GM12864 (cell line): ENCODE results near the gene JUN.
A peak's percentile ranks its signal among the peaks of the same experiment; 100 is the strongest.

Experiments
- DNase-seq: peaks from one replicate; pipeline ENCODE4 v3.0.0-alpha.2; 2011; ENCODE audit warnings: low read depth
- H3K4me3 ChIP-seq: 2 replicates; pipeline ENCODE4 v1.5.1; 2011; ENCODE audit warnings: mild to moderate bottlenecking, low read depth, low read length, control low read depth
- TF ChIP-seq, protein P1 (sequence below): IDR thresholded peaks from 2 replicates; pipeline ENCODE4 v1.5.1; 2011; ENCODE audit warnings: low read depth, mild to moderate bottlenecking, moderate library complexity, low read length, control low read depth, inconsistent platforms; ENCODE audit errors: missing control alignments

The JUN gene

DNA sequence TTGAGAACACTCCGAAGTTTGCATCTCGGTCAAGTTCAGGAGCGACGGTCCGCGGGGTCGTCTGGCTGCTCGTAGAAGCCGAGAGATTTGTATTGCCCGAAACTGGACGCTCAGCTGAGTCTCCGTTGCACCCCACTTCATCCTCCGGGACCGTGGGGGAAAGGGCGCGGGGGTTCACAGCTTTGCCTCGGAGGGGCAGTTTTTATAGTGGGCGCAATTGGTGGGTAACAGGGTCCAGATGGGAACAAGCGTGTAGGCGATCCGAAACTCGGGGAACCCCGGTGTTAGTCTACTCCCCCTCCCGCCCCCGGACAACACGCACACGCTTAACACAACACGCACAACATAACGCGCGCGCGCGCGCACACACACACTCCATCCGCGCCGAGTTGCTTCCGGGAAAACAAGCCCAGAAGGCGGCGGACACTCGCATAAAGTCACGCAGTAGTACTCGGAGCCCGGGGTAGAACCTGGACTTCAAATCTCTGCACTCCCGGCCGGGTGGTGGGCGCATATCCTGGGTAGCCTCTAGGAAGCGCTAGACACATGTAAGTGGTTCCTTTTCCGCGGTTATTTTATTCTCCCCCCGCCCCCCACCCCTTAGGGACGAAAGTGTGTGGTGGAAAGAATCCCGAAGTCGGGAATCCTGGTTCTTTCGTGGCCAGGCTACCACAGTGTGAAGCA lies 1.1 kb upstream of the JUN start:
- TF ChIP-seq, protein P1, sequence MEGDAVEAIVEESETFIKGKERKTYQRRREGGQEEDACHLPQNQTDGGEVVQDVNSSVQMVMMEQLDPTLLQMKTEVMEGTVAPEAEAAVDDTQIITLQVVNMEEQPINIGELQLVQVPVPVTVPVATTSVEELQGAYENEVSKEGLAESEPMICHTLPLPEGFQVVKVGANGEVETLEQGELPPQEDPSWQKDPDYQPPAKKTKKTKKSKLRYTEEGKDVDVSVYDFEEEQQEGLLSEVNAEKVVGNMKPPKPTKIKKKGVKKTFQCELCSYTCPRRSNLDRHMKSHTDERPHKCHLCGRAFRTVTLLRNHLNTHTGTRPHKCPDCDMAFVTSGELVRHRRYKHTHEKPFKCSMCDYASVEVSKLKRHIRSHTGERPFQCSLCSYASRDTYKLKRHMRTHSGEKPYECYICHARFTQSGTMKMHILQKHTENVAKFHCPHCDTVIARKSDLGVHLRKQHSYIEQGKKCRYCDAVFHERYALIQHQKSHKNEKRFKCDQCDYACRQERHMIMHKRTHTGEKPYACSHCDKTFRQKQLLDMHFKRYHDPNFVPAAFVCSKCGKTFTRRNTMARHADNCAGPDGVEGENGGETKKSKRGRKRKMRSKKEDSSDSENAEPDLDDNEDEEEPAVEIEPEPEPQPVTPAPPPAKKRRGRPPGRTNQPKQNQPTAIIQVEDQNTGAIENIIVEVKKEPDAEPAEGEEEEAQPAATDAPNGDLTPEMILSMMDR, result peak; percentile 49
- no peak for DNase-seq

GRCh38 chr1:58783090-58783992 lies 506 bp downstream of the JUN start:
- peak overlapping the region; percentile 83 for H3K4me3 ChIP-seq
- no peak for DNase-seq
- TF ChIP-seq, protein P1, result no peak

More for the DNA sequence above, 1.1 kb upstream of the JUN start:
- H3K4me3 ChIP-seq, result peak overlapping the region; percentile 92

DNA sequence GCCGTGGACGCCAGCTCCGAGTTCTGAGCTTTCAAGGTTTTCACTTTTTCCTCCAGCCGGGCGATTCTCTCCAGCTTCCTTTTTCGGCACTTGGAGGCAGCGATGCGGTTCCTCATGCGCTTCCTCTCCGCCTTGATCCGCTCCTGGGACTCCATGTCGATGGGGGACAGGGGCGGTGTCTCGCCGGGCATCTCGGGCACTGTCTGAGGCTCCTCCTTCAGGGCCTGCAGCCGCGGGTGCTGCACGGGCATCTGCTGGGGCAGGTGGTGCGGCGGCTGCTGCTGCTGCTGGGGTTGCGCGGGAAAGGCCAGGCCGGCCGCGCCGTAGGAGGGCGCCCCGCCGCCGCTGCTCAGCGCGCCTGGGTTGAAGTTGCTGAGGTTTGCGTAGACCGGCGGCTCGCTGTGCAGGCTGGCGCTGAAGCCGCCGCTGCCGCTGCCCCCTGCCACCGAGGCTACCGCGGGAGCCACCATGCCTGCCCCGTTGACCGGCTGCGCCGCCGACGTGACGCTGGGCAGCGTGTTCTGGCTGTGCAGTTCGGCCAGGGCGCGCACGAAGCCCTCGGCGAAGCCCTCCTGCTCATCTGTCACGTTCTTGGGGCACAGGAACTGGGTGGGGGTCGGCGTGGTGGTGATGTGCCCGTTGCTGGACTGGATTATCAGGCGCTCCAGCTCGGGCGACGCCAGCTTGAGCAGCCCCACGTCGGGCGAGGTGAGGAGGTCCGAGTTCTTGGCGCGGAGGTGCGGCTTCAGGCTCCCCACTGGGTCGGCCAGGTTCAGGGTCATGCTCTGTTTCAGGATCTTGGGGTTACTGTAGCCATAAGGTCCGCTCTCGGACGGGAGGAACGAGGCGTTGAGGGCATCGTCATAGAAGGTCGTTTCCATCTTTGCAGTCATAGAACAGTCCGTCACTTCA lies 1.4 kb downstream of the JUN start:
- TF ChIP-seq, protein P1, result peak; percentile 42
- DNase-seq, result no peak
- H3K4me3 ChIP-seq, result peak overlapping the region; percentile 83

- peak overlapping the region; percentile 83 for H3K4me3 ChIP-seq
- no peak for DNase-seq
- TF ChIP-seq, protein P1, result peak; percentile 63
These were observed 2.2 kb downstream of the JUN start for GRCh38 chr1:58781541-58782177.

GRCh38 chr1:58780836-58781452 lies 2.9 kb downstream of the JUN start:
- no peak overlapping the region; the same call in 1 of the 2 replicates for H3K4me3 ChIP-seq
- DNase-seq, result no peak
- TF ChIP-seq, protein P1, result no peak

DNA sequence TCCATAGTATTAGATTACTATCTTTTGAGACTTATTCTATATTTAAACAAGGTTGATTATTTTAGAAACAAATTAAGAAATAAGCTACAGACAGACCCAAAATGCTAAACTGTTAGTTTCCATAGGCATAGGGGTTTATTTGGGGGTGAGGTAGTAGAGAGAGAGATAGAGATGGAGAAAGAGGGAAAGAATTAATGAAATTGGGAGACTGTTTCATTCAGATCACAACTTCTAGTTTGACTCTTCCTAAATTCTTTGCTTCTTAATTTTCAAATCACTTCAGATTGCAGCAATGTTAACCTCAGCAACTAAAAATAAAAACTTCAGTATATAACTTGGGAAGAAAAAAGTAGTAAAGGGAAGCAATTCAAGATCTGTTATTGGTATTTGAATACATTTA lies 3.4 kb downstream of the JUN start:
- no peak overlapping the region for H3K4me3 ChIP-seq

More for the DNA sequence above, 3.4 kb downstream of the JUN start:
- DNase-seq, result no peak
- TF ChIP-seq, protein P1, result no peak
